Muscle of leg (tissue), 16 donors: Measurements from ENCODE around the gene NEU1. TPM values are rescaled to one million over a fixed set of nuclear protein-coding genes. Genes with fewer than 3 reads are reported as not detected.
"Not testable (repeated sequence)": the region's sequence is repeated elsewhere in the genome, so short reads cannot be mapped to it uniquely, and the experiment has no call there.

Experiments
- DNase-seq: peaks from one replicate; pipeline ENCODE4 v3.0.0; 2013
- H3K27ac ChIP-seq: one replicate; pipeline ENCODE4 v1.5.1; 2013; ENCODE audit warnings: mild to moderate bottlenecking, low read length, control low read depth
- H3K27me3 ChIP-seq: one replicate; pipeline ENCODE4 v1.6.1; 2013; ENCODE audit warnings: low read length; ENCODE audit not compliant: control insufficient read depth, insufficient read depth
- H3K36me3 ChIP-seq: one replicate; pipeline ENCODE4 v1.6.1; 2013; ENCODE audit warnings: low read length; ENCODE audit not compliant: control insufficient read depth, insufficient read depth
- H3K4me1 ChIP-seq: one replicate; pipeline ENCODE4 v1.6.1; 2013; ENCODE audit warnings: low read length; ENCODE audit not compliant: control insufficient read depth, insufficient read depth
- H3K4me3 ChIP-seq: one replicate; pipeline ENCODE4 v1.5.1; 2013; ENCODE audit warnings: low read length, control low read depth
- H3K9me3 ChIP-seq: replicated peaks from 2 replicates; pipeline ENCODE4 v1.6.1; 2013; ENCODE audit warnings: low read depth, low read length; ENCODE audit not compliant: control insufficient read depth
- WGBS: methylation state at CpG from one replicate; pipeline ENCODE4 v1.1.5; 2013; ENCODE audit warnings: missing lambda C conversion rate; ENCODE audit not compliant: insufficient coverage; 5-methylcytosine and 5-hydroxymethylcytosine counted together
- long read RNA-seq, 11 donors: transcript quantifications; one replicate each; lab custom pipeline, GENCODE V29; 2026
- polyA plus RNA-seq, 8 donors: library from polyadenylated mRNA; unstranded; fragments of 120-200 nt; gene quantifications; one replicate each; pipeline versions ENCODE4 v1.2.1 to v1.2.3, GENCODE V29; 2013; ENCODE audit warnings: inconsistent platforms in 1 of 8, low replicate concordance in 1 of 8; ENCODE audit not compliant: insufficient read length in 8 of 8, insufficient read depth in 1 of 8
- total RNA-seq: library from RNA; stranded (reverse); fragments of 120-200 nt; gene quantifications from one replicate; pipeline ENCODE4 v1.2.4, GENCODE V29; 2013

NEU1 gene
- total RNA-seq (27.1 TPM), polyA plus RNA-seq (10 to 100 TPM; 14.5 to 24.5 (median 18.1) TPM)
- long read RNA-seq, donor 1, transcript NEU1-206 (6 exons, 2,045 nt): major isoform, 5 of 5 reads
- long read RNA-seq, donor 1, partial matches to known transcripts: 0 of 5 reads
- long read RNA-seq, donor 1, other reads (novel, unspliced or antisense): 0 of 5 reads
- long read RNA-seq, donor 2, partial matches to known transcripts: 0 of 1 reads
- long read RNA-seq, donor 2, other reads (novel, unspliced or antisense): 0 of 1 reads
- long read RNA-seq, donor 3, transcript NEU1-206 (6 exons, 2,045 nt): major isoform, 6 of 6 reads
- long read RNA-seq, donor 3, partial matches to known transcripts: 0 of 6 reads
- long read RNA-seq, donor 3, other reads (novel, unspliced or antisense): 0 of 6 reads
- long read RNA-seq, donor 4, partial matches to known transcripts: 0 of 1 reads
- long read RNA-seq, donor 4, other reads (novel, unspliced or antisense): 0 of 1 reads
- long read RNA-seq, donor 5, transcript NEU1-206 (6 exons, 2,045 nt): major isoform, 14 of 29 reads
- long read RNA-seq, donor 5, partial matches to known transcripts: 13 of 29 reads
- long read RNA-seq, donor 5, other reads (novel, unspliced or antisense): 0 of 29 reads
- long read RNA-seq, donor 6, transcript NEU1-206 (6 exons, 2,045 nt): major isoform, 8 of 9 reads
- long read RNA-seq, donor 6, partial matches to known transcripts: 0 of 9 reads
- long read RNA-seq, donor 6, other reads (novel, unspliced or antisense): 0 of 9 reads
- long read RNA-seq, donor 7, transcript NEU1-206 (6 exons, 2,045 nt): major isoform, 13 of 14 reads
- long read RNA-seq, donor 7, partial matches to known transcripts: 0 of 14 reads
- long read RNA-seq, donor 7, other reads (novel, unspliced or antisense): 0 of 14 reads
- long read RNA-seq, donor 8, partial matches to known transcripts: 0 of 5 reads
- long read RNA-seq, donor 8, other reads (novel, unspliced or antisense): 0 of 5 reads
- long read RNA-seq, donor 9, partial matches to known transcripts: 0 of 2 reads
- long read RNA-seq, donor 9, other reads (novel, unspliced or antisense): 0 of 2 reads
- long read RNA-seq, donor 10, transcript NEU1-206 (6 exons, 2,045 nt): major isoform, 6 of 14 reads
- long read RNA-seq, donor 10, partial matches to known transcripts: 8 of 14 reads
- long read RNA-seq, donor 10, other reads (novel, unspliced or antisense): 0 of 14 reads
- long read RNA-seq, donor 11, transcript NEU1-206 (6 exons, 2,045 nt): major isoform, 10 of 10 reads
- long read RNA-seq, donor 11, partial matches to known transcripts: 0 of 10 reads
- long read RNA-seq, donor 11, other reads (novel, unspliced or antisense): 0 of 10 reads

DNA sequence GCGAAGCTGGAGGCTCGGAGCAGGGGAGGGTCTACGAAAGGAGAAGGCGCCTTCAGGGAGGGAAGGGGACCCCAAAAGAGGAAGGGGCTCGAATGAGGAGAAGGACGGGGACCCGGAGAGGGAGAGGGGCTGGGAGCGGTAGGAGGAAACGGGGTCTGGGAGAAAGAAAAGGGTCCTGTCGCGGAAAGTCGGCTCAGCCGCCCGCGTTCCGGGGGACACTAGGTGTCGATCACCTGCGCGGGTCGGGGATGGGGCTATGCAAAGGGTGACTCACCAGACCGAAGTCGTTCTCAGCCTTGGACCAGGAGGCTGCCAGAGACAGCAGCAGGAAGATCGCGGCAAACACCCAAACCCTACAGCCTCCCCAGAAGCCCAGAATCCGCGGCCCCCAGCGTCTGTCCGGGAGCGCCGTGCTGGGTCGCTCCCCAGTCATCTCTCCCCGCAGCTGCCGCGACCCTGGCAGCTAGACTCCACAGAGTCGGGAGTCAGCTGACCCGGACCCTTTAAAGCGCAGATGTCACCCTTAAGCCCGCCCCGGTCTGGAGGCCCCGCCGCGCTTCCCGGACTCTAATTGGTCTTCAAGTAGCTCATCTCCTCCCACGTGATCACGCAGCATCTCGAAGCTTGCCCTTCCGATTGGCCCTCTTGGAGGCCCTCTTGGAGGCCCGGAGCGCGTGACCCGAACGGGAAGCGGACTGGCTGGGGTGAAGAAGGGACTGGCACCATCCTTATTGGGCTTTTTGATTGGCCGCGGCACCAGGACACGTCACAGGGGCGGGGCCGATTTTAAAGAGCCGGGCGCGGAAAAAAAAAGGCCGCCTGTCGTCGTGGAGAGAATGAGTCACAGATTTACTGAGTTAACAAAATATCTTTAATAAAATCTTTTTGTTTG lies at the start of gene NEU1:
NEU1 (minus strand) TSS at position 478 of the 892 bp plus-strand sequence; CDS start at position 433, 45 bp downstream.
- under 1% methylated on average over 52 of the region's 64 CpGs for WGBS
- Histone ChIP-seq H3K4me3 (peak within 1 kb of the TSS; percentile 89), H3K27me3 (no peaks in the 10 kb centered on the region), H3K9me3 (no peaks in the 10 kb centered on the region), H3K36me3 (peaks cover 27% of the 10 kb centered on the region), H3K27ac (peak within 1 kb of the TSS; percentile 89), H3K4me1 (peaks cover 18% of the 10 kb centered on the region)
- peak; percentile 100 for DNase-seq

DNA sequence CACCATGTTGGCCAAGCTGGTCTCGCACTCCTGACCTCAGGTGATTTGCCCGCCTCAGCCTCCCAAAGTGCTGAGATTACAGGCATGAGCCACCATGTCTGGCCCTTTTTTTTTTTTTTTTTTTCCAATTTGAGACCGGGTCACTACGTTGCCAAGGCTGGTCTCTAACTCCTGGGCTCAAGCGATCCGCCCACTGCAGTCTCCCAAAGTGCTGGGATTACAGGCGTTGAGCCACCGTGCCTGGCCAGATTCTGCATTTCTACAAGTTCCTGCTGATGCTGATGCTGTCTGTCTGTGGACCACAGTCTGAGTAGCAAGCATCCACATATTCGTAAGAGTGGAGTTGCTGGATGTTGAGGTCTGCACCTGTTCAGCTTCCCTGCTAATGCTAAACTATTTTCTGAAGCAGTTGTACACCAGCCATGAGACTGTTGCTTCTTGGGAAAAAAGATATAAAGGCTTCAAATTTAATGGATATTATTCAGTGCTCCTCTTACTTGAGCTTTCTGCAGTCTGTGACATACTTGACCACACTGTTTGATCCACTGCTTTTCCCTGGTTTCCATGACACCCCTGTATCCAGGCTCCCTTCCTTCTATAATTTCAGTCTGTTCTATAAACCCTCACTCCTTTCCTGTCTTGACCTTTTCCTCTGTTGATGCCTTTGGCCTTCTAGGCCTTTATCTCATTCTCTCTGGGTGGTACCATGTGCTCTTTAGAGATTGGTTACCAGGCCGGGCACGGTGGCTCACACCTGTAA lies 49.4 kb upstream of the NEU1 start:
- Histone ChIP-seq H3K4me3 (no peak overlapping the region), H3K27ac (no peak overlapping the region), H3K4me1 (no peaks in the 10 kb centered on the region), H3K27me3 (peaks cover 3% of the 10 kb centered on the region), H3K9me3 (no peaks in the 10 kb centered on the region), H3K36me3 (no peaks in the 10 kb centered on the region)
- 67% methylated on average over 9 of the region's 11 CpGs for WGBS
- DNase-seq: no peak

DNA sequence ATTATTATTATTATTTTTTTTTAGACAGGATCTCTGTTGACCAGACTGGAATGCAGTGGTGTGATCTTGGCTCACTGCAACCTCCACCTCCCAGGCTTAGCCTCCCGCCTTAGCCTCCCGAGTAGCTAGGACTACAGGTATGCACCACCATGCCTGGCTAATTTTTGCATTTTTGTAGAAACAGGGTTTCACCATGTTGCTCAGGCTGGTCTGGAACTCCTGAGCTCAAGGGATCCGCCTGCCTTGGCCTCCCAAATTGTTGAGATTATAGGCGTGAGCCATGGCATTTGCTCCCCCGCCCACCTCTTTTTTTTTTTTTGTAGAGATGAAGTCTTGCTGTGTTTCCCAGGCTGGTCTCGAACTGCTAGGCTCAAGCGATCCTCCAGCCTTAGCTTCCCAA lies 46.7 kb upstream of the NEU1 start:
- 74% methylated on average over 4 of the region's 7 CpGs for WGBS

DNA sequence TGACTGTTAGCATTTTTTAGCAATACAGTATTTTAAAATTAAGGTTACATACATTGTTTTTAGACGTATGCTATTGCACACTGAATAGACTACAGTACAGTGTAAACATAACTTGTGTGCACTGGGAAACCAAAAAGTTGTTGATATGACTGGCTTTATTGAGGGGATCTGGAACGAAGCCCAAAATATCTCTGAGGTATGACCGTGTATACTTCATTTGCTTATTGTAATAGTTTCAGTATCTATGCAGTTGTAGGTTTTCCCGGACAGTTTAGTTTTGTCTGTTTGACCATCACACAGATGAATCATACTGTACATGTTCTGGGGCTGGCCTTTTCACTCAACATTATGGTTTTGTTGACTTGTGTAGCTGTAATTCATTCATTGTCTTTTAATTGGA lies 46.2 kb upstream of the NEU1 start:
- Histone ChIP-seq H3K36me3 (no peaks in the 10 kb centered on the region), H3K27ac (no peak overlapping the region), H3K4me3 (no peak overlapping the region), H3K9me3 (no peaks in the 10 kb centered on the region), H3K27me3 (peaks cover 3% of the 10 kb centered on the region), H3K4me1 (no peaks in the 10 kb centered on the region)
- no peak for DNase-seq
- WGBS: 20% methylated on average over 1 of the region's 4 CpGs

More for the DNA sequence above, 46.7 kb upstream of the NEU1 start:
- not testable (repeated sequence) for H3K27ac ChIP-seq, H3K27me3 ChIP-seq, DNase-seq, H3K9me3 ChIP-seq, H3K4me3 ChIP-seq, H3K36me3 ChIP-seq, H3K4me1 ChIP-seq

DNA sequence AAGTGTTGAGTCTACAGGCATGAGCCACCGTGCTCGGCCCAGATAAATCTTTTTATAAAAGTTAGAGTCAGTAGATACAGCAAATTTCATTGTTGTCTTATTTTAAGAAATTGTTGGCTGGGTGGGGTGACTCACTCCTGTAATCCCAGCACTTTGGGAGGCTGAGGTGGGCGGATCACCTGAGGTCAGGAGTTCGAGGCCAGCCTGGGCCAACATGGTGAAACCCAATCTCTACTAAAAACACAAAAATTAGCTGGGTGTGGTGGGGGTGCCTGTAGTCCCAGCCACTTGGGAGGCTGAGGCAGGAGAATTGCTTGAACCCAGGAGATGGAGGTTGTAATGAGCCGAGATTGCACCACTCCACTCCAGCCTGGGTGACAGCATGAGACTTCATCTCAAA lies 45.6 kb upstream of the NEU1 start:
- not testable (repeated sequence) for H3K27me3 ChIP-seq, H3K4me1 ChIP-seq, H3K36me3 ChIP-seq, DNase-seq, H3K4me3 ChIP-seq, H3K27ac ChIP-seq, H3K9me3 ChIP-seq
- WGBS: no CpG with 5 or more reads among the region's 5 CpGs

DNA sequence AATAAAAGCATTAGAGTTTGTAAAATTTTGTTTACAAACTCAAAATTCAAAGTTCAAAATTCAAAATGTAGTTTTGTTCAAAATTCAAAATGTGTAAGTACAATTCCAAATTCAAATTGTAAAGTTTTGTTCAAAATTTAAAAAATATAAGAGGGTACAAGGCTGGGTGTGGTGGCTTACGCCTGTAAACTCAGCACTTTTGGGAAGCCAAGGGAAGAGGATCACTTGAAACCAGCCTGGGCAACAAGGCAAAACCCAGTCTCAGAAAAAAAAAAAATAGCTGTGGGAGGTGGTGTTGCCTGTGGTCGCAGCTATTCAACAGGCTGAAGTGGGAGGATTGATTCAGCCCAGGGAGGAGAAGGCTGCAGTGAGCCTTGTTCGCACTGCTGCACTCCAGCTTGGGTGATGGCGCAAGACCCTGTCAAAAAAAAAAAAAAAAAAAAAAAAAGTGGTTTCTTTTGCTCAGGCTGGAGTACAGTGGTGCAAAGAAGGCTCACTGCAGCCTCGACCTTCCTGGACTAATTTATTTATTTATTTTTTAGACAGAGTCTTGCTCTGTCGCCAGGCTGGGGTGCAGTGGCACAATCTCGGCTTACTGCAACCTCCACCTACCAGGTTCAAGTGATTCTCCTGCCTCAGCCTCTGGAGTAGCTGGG lies 44.7 kb upstream of the NEU1 start:
- no peak overlapping the region for H3K27ac ChIP-seq
- peaks cover 3% of the 10 kb centered on the region for H3K27me3 ChIP-seq
- H3K36me3 ChIP-seq: no peaks in the 10 kb centered on the region
- 69% methylated on average over 4 of the region's 7 CpGs for WGBS
- no peak for DNase-seq
- H3K4me3 ChIP-seq: no peak overlapping the region
- peaks cover 7% of the 10 kb centered on the region for H3K4me1 ChIP-seq
- no peaks in the 10 kb centered on the region for H3K9me3 ChIP-seq

DNA sequence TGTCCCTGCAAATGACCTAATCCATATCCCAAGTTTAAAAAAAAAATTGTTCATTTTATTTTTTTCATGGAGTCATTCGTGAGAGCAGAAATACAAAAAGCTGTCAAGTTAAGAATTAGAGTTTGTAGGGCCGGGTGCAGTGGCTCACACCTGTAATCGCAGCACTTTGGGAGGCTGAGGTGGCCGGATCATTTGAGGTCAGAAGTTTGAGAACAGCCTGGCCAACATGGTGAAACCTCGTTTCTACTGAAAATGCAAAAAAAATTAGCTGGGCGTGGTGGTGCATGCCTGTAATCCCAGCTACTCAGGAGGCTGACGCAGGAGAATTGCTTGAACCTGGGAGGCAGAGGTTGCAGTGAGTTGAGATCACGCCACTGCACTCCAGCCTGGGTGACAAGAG lies 44.1 kb upstream of the NEU1 start:
- H3K4me3 ChIP-seq, H3K27me3 ChIP-seq, H3K9me3 ChIP-seq, H3K27ac ChIP-seq, H3K36me3 ChIP-seq, DNase-seq, H3K4me1 ChIP-seq: not testable (repeated sequence)
- 79% methylated on average over 7 of the region's 8 CpGs for WGBS

DNA sequence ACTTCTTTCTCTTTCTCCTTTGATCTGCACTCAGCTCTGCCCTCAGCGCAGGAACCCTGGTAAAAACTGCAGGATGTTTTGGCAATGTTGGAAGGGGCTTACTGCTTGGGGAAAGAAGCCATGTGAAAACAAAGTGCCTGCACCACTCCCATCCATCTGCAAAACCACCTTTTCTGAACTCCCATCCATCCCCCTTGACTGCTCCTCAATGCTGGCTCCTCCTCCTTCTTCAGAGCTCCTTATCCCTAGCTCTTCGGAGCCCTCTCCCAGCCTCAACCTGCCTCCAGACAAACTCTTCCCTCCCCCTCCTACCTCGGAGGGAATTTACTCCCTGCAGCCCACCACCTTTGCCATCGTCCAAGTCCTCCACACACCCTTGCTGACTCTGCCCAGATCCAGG lies 43.5 kb upstream of the NEU1 start:
- Histone ChIP-seq H3K27me3 (peaks cover 3% of the 10 kb centered on the region), H3K4me3 (no peak overlapping the region), H3K36me3 (no peaks in the 10 kb centered on the region), H3K4me1 (peaks cover 9% of the 10 kb centered on the region), H3K9me3 (no peaks in the 10 kb centered on the region), H3K27ac (no peak overlapping the region)
- whole genome bisulfite sequencing: 2% methylated on average over 3 of the region's 4 CpGs
- no peak for DNase-seq
